ENCODE results near the gene ANAPC13. TPM values are rescaled to one million over a fixed set of nuclear protein-coding genes. Genes with fewer than 3 reads are reported as not detected.

Gene ANAPC13
- total and polyA plus RNA-seq, 7 donors, result 46.7 to 88.9 (median 59.0) TPM

DNA sequence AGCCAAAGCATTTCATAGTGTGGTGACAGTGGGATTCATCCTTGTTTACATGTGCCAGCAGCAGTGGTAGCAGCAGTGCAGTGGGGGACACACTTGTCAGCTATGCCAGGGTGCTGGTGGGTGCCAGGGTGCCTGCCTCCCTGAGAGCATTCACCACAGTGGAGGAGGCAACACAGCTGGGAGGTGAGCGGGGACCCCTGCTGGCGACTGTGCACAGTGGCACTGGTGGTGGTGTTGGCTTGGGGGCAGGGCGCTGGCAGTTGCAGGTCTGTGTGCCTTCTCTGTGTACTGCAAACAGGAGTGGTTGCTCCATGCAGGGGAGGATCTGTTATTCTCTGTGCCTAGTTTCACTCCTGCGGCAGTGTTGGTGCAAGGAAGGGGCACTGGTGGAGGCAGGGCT, 41.3 kb upstream of the ANAPC13 start:
- Histone ChIP-seq H3K36me3 (no peaks in the 10 kb centered on the region), H3K27me3 (no peaks in the 10 kb centered on the region), H3K4me1 (no peaks in the 10 kb centered on the region), H3K9me3 (peaks cover 3 to 17% (median 9%) of the 10 kb centered on the region in 4 donors), H3K27ac (no peak overlapping the region), H3K4me3 (no peak overlapping the region)
- TF ChIP-seq POLR2A (IDR thresholded peaks at IDR 0.05), result no peak
- intact Hi-C loops (cut with DNase I), result no loop called here
- 96 to 99% methylated on average over 4 of the region's 4 CpGs for WGBS, 2 donors
- DNase-seq, result no peak

DNA sequence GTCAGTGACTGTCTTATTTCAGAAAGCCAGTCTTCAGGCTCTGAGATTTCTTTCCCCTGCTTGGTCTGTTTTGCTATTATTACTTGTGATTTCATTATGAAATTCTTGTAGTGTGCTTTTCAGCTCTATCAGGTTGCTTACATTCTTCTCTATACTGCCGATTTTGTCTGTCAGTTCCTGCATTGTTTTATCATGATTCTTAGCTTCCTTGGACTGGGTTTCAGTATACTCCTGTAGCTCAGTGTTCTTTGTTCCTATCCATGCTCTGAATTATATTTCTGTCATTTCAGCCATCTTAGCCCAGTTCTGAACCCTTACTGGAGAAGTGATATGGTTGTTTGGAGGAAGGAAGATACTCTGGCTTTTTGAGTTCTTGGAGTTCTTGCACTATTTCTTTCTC, 40.5 kb upstream of the ANAPC13 start:
- H3K27me3 ChIP-seq, result no peaks in the 10 kb centered on the region
- no peaks in the 10 kb centered on the region for H3K36me3 ChIP-seq
- no peak overlapping the region for H3K4me3 ChIP-seq
- H3K27ac ChIP-seq, result no peak overlapping the region
- TF ChIP-seq EP300 (IDR thresholded peaks at IDR 0.05) (no peak), POLR2AphosphoS5 (IDR thresholded peaks at IDR 0.05) (no peak), POLR2A (IDR thresholded peaks at IDR 0.05) (no peak)
- TF ChIP-seq, protein P1, sequence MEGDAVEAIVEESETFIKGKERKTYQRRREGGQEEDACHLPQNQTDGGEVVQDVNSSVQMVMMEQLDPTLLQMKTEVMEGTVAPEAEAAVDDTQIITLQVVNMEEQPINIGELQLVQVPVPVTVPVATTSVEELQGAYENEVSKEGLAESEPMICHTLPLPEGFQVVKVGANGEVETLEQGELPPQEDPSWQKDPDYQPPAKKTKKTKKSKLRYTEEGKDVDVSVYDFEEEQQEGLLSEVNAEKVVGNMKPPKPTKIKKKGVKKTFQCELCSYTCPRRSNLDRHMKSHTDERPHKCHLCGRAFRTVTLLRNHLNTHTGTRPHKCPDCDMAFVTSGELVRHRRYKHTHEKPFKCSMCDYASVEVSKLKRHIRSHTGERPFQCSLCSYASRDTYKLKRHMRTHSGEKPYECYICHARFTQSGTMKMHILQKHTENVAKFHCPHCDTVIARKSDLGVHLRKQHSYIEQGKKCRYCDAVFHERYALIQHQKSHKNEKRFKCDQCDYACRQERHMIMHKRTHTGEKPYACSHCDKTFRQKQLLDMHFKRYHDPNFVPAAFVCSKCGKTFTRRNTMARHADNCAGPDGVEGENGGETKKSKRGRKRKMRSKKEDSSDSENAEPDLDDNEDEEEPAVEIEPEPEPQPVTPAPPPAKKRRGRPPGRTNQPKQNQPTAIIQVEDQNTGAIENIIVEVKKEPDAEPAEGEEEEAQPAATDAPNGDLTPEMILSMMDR (IDR thresholded peaks at IDR 0.05), result no peak
- peaks cover 3 to 17% (median 9%) of the 10 kb centered on the region in 4 donors for H3K9me3 ChIP-seq
- 90 to 94% methylated on average over 1 of the region's 1 CpG for WGBS, 2 donors
- no peaks in the 10 kb centered on the region for H3K4me1 ChIP-seq
- no peak for DNase-seq
- intact Hi-C loops (cut with DNase I), result no loop called here

DNA sequence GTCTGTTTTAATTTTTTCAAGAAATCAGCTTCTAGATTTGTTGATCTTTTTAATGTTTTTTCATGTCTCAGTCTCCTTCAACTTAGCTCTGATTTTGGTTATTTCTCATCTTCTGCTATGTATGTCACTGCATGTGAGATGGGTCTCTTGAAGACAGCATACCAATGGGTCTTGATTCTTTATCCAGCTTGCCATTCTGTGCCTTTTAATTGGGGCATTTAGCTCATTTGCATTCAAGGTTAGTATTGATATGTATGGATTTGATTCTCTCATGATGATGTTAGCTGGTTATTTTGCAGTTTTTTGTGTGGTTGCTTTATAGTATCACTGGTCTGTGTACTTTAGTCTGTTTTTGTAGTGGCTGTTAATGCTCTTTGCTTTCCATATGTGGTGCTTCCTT, 39.5 kb upstream of the ANAPC13 start:
- Histone ChIP-seq H3K4me1 (no peaks in the 10 kb centered on the region), H3K27ac (no peak overlapping the region), H3K9me3 (peaks cover 3 to 17% (median 9%) of the 10 kb centered on the region in 4 donors), H3K27me3 (no peaks in the 10 kb centered on the region), H3K4me3 (no peak overlapping the region), H3K36me3 (no peaks in the 10 kb centered on the region)
- intact Hi-C loops (cut with DNase I), result no loop called here
- TF ChIP-seq POLR2A (IDR thresholded peaks at IDR 0.05) (no peak), EP300 (IDR thresholded peaks at IDR 0.05) (no peak), POLR2AphosphoS5 (IDR thresholded peaks at IDR 0.05) (no peak)
- TF ChIP-seq, protein P1 (IDR thresholded peaks at IDR 0.05), result no peak
- no peak for DNase-seq

DNA sequence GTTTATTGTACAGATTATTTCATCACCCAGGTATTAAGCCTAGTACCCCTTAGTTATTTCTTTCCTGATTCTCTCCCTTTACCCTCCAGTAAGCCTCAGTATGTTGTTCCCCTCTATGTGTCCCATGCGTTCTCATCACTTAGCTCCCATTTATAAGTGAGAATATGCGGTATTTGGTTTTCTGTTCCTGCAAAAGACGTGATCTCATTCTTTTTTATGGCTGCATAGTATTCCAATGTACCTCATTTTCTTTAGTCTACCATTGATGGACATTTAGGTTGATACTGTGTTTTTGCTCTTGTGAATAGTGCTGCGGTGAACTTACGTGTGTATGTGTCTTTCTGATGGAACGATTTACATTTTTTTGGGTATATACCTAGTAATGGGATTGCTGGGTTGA, 36.8 kb upstream of the ANAPC13 start:
- no peak for DNase-seq
- no peaks in the 10 kb centered on the region for H3K4me1 ChIP-seq
- TF ChIP-seq POLR2AphosphoS5 (IDR thresholded peaks at IDR 0.05) (no peak), POLR2A (IDR thresholded peaks at IDR 0.05) (no peak), EP300 (IDR thresholded peaks at IDR 0.05) (no peak)
- TF ChIP-seq, protein P1 (IDR thresholded peaks at IDR 0.05), result no peak
- intact Hi-C loops (cut with DNase I), result no loop called here
- H3K4me3 ChIP-seq, result no peak overlapping the region
- no peaks in the 10 kb centered on the region for H3K36me3 ChIP-seq
- peaks cover 3 to 17% (median 9%) of the 10 kb centered on the region in 4 donors for H3K9me3 ChIP-seq
- 98% methylated on average over 6 of the region's 6 CpGs for WGBS, 2 donors
- no peak overlapping the region for H3K27ac ChIP-seq
- no peaks in the 10 kb centered on the region for H3K27me3 ChIP-seq

DNA sequence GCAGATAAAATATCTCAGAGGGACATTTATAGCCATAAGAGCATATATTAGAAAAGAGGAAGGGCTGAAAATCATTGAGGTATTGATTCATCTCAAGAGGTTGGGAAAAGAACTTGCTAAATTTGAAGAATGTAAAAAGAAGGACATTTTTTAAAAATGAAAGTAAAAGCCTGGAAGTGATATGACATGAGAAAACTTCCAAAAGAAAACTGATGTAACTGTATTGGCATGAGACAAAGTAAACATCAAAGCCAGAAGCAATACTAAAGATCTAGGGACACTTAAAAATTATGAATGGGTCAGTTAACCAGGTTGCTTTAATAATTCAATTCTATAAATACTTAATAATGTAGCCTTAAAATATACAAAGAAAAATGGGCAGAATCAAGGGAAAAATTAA, 32.0 kb upstream of the ANAPC13 start:
- TF ChIP-seq POLR2AphosphoS5 (IDR thresholded peaks at IDR 0.05), result no peak
- no peak for TF ChIP-seq EP300 (IDR thresholded peaks at IDR 0.05)
- intact Hi-C loops (cut with DNase I), result no loop called here
- H3K4me1 ChIP-seq, result no peaks in the 10 kb centered on the region
- no peak overlapping the region for H3K4me3 ChIP-seq
- H3K27me3 ChIP-seq, result no peaks in the 10 kb centered on the region
- H3K9me3 ChIP-seq, result peaks cover 0 to 4% (median 4%) of the 10 kb centered on the region in 4 donors
- no peak overlapping the region for H3K27ac ChIP-seq
- no peak for DNase-seq
- H3K36me3 ChIP-seq, result no peaks in the 10 kb centered on the region

DNA sequence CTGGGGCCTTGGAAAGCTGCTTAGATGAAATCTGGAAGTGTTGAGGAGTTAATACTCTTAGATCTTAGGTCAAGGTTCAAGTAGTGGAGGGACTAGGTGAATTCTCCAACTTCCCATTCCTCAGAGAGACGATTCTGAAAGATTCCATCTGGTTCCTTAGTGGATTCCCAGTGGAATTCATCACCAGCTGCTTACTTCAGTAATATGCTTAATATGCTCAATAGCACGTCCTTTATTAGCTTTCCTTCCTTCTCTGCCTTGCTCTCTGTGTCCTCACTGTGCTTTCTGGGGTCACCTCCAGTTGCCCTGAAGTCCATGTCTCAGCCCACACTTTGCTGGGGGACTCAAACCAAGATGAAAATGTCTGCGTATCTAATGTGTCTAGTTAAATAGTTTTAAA, 31.1 kb upstream of the ANAPC13 start:
- Histone ChIP-seq H3K36me3 (peaks cover 0 to under 1% (median 0%) of the 10 kb centered on the region in 4 donors), H3K4me1 (no peaks in the 10 kb centered on the region), H3K9me3 (no peaks in the 10 kb centered on the region), H3K27ac (no peak overlapping the region), H3K27me3 (no peaks in the 10 kb centered on the region), H3K4me3 (no peak overlapping the region)
- intact Hi-C loops (cut with DNase I), result no loop called here
- TF ChIP-seq, protein P1 (IDR thresholded peaks at IDR 0.05), result no peak
- TF ChIP-seq POLR2A (IDR thresholded peaks at IDR 0.05), result no peak
- no peak for TF ChIP-seq EP300 (IDR thresholded peaks at IDR 0.05)
- TF ChIP-seq POLR2AphosphoS5 (IDR thresholded peaks at IDR 0.05), result no peak
- 81 to 85% methylated on average over 3 of the region's 3 CpGs for WGBS, 2 donors
- DNase-seq, result no peak

Measured in sigmoid colon (tissue), 7 donors.